CD4-positive, alpha-beta T cell treated with Interleukin-2 at 100 ng/mL for 4 hours (primary cell): ENCODE data around the gene RAB4A.
"Not testable (repeated sequence)": the region's sequence is repeated elsewhere in the genome, so short reads cannot be mapped to it uniquely, and the experiment has no call there.

ENCODE experiments used
- DNase-seq: peaks from one replicate; pipeline ENCODE4 v3.0.0-alpha.2; 2020; ENCODE audit warnings: low spot score

The RAB4A gene

GRCh38 chr1:229272164-229273158 lies 1.6 kb downstream of the RAB4A start:
- no peak for DNase-seq

- no peak for DNase-seq
Observed at GRCh38 chr1:229273507-229274232, 2.8 kb downstream of the RAB4A start.

GRCh38 chr1:229275005-229275404 lies 4.1 kb downstream of the RAB4A start:
- no peak for DNase-seq

- DNase-seq: no peak
Observed at GRCh38 chr1:229278120-229278741, 7.3 kb downstream of the RAB4A start.

GRCh38 chr1:229279242-229279641 lies 8.3 kb downstream of the RAB4A start:
- DNase-seq: no peak

- DNase-seq: no peak
Observed at GRCh38 chr1:229280037-229280828, 9.3 kb downstream of the RAB4A start.

GRCh38 chr1:229280921-229281320 lies 10.0 kb downstream of the RAB4A start:
- no peak for DNase-seq

GRCh38 chr1:229281339-229281926 lies 10.5 kb downstream of the RAB4A start:
- no peak for DNase-seq

GRCh38 chr1:229282295-229282823 lies 11.4 kb downstream of the RAB4A start:
- DNase-seq: no peak

GRCh38 chr1:229283183-229283611 lies 12.3 kb downstream of the RAB4A start:
- DNase-seq: no peak

GRCh38 chr1:229284887-229285286 lies 14.0 kb downstream of the RAB4A start:
- DNase-seq: no peak

GRCh38 chr1:229285440-229285839 lies 14.5 kb downstream of the RAB4A start:
- no peak for DNase-seq

GRCh38 chr1:229286099-229286766 lies 15.3 kb downstream of the RAB4A start:
- DNase-seq: peak; percentile 20

- DNase-seq: no peak
Observed at GRCh38 chr1:229287267-229287666, 16.4 kb downstream of the RAB4A start.

GRCh38 chr1:229288516-229288915 lies 17.6 kb downstream of the RAB4A start:
- no peak for DNase-seq

- not testable (repeated sequence) for DNase-seq
Observed at GRCh38 chr1:229291686-229292085, 20.8 kb downstream of the RAB4A start.

GRCh38 chr1:229293528-229294204 lies 22.8 kb downstream of the RAB4A start:
- no peak for DNase-seq

- DNase-seq: no peak
Observed at GRCh38 chr1:229295745-229296144, 24.8 kb downstream of the RAB4A start.

- no peak for DNase-seq
Observed at GRCh38 chr1:229296541-229296941, 25.6 kb downstream of the RAB4A start.

- DNase-seq: no peak
Observed at GRCh38 chr1:229297746-229298145, 26.8 kb downstream of the RAB4A start.
